Occipital lobe (tissue), 1 donor: ENCODE results near the gene SIAH2. TPM values are rescaled to one million over a fixed set of nuclear protein-coding genes. Genes with fewer than 3 reads are reported as not detected.

ENCODE experiments used
- total RNA-seq: library from RNA; depleted of rRNA; stranded (reverse); fragments of >200 nt; gene quantifications from one replicate; pipeline ENCODE4 v1.2.3, GENCODE V29; 2014

Gene SIAH2
- total RNA-seq, 1 donor from 2014 or later, result 29.3 TPM

Other genes with a start within 250 kb of the SIAH2 start
- gene SERP1, start 216.7 kb downstream of the SIAH2 start, total RNA-seq, result 87.0 TPM
- 268 TPM for gene EIF2A, start 216.4 kb downstream of the SIAH2 start, total RNA-seq
- 103 TPM for gene SELENOT, start 159.8 kb downstream of the SIAH2 start, total RNA-seq
- not detected for gene ERICH6, start 59.2 kb downstream of the SIAH2 start, total RNA-seq
- not detected for gene MINDY4B, start 142.3 kb upstream of the SIAH2 start, total RNA-seq
- not detected for gene CLRN1, start 209.6 kb upstream of the SIAH2 start, total RNA-seq